Measurements from ENCODE around the gene TGFB2. TPM values are rescaled to one million over a fixed set of nuclear protein-coding genes. Genes with fewer than 3 reads are reported as not detected.

The TGFB2 gene
- total and polyA plus RNA-seq, 2 donors (not counting 1 experiment from before 2014, with no cell fraction given), result 0.55 to 0.76 TPM

DNA sequence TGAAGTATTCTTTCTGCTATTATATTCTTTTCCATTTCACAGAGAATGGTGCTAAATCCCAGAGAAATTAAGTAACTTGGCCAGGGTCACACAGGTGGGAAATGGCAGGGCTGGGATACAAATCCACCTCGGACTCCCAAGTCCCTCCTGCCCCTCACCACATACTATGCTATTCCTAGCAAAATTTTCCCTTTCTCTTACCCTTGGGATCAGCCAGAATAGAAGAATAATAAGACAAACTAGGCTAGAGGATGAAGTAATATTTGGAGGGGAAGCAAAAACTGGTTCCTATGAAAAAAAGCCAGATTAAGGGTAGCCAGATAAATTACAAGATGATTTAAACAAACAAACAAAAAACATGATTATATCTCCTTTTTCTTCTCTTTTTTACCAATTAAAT is 62.5 kb downstream of the TGFB2 start:
- intact Hi-C loops (cut with micrococcal nuclease), result no loop called here
- Histone ChIP-seq H3K27me3 (replicated peaks in 1 of 4; ENCODE audit: control extremely low read depth in 1 of 4, control insufficient read depth in 3 of 4, insufficient read depth in 4 of 4, low read length in 3 of 4) (no peaks in the 10 kb centered on the region), H4K20me1 (ENCODE audit: control insufficient read depth, insufficient read depth, low read length, poor library complexity, severe bottlenecking) (no peaks in the 10 kb centered on the region), H3K27ac (ENCODE audit: low read length in 2 of 2) (no peak overlapping the region), H3K9ac (ENCODE audit: low read length) (no peak overlapping the region), H3K4me3 (ENCODE audit: control extremely low read depth in 1 of 5, extremely low read depth in 1 of 5, insufficient read depth in 1 of 5, low read depth in 2 of 5, low read length in 4 of 5) (no peak overlapping the region), H3K4me1 (ENCODE audit: control insufficient read depth in 2 of 2, insufficient read depth in 2 of 2, low read length in 2 of 2) (no peaks in the 10 kb centered on the region), H2AFZ (ENCODE audit: insufficient read depth, low read depth, low read length, poor library complexity, severe bottlenecking) (no peak overlapping the region), H3K4me2 (replicated peaks; ENCODE audit: low read depth, low read length, poor library complexity, severe bottlenecking) (no peak overlapping the region), H3K79me2 (ENCODE audit: control insufficient read depth, insufficient read depth, low read length) (no peaks in the 10 kb centered on the region), H3K9me3 (ENCODE audit: control extremely low read depth in 1 of 3, control insufficient read depth in 2 of 3, insufficient read depth in 1 of 3, low read length in 2 of 3) (no peaks in the 10 kb centered on the region), H3K36me3 (replicated peaks in 1 of 2; ENCODE audit: control extremely low read depth in 1 of 2, control insufficient read depth in 1 of 2, extremely low read depth in 1 of 2, insufficient read depth in 2 of 2, low read length in 1 of 2) (no peaks in the 10 kb centered on the region)
- Mint-ChIP-seq H3K27ac (no peak overlapping the region), H3K4me1 (no peaks in the 10 kb centered on the region), H3K4me3 (no peak overlapping the region), H3K9me3 (ENCODE audit: insufficient read depth) (no peaks in the 10 kb centered on the region), H3K27me3 (no peaks in the 10 kb centered on the region)
- ChIA-PET POLR2A (no interaction called here), CTCF (no interaction called here)
- DNase-seq (no peak), ATAC-seq (ENCODE audit: low read depth) (no peak)
- TF ChIP-seq EZH2 (IDR thresholded peaks at IDR 0.05; ENCODE audit: borderline replicate concordance, insufficient read depth, low read depth, low read length, poor library complexity, severe bottlenecking), result no peak
- TF ChIP-seq, protein P1, sequence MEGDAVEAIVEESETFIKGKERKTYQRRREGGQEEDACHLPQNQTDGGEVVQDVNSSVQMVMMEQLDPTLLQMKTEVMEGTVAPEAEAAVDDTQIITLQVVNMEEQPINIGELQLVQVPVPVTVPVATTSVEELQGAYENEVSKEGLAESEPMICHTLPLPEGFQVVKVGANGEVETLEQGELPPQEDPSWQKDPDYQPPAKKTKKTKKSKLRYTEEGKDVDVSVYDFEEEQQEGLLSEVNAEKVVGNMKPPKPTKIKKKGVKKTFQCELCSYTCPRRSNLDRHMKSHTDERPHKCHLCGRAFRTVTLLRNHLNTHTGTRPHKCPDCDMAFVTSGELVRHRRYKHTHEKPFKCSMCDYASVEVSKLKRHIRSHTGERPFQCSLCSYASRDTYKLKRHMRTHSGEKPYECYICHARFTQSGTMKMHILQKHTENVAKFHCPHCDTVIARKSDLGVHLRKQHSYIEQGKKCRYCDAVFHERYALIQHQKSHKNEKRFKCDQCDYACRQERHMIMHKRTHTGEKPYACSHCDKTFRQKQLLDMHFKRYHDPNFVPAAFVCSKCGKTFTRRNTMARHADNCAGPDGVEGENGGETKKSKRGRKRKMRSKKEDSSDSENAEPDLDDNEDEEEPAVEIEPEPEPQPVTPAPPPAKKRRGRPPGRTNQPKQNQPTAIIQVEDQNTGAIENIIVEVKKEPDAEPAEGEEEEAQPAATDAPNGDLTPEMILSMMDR (IDR thresholded peaks at IDR 0.05), result no peak
- WGBS (ENCODE audit: insufficient coverage), result no CpG with 5 or more reads among the region's 1 CpG

DNA sequence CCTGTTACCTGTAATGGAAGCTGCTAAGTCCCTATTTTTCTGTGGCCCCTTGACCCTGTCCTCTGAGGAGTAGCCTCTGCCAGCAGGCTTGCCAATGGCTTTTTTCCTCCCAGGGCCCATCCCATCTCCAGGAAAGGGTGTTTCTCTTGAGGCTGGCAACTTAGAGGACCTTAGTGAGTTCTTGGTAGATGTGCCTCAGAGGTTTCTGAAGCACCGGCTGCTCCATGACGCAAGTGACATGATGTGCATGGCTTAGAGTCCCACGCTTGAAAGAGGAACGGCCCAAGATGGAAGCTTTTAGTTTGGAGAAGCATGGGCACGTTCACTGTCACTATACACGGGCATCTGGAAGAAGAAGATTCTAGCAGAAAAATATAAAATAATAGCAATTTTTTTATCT is 63.0 kb downstream of the TGFB2 start:
- H3K27ac ChIP-seq (ENCODE audit: low read length in 2 of 2), result no peak overlapping the region
- H3K27me3 ChIP-seq (replicated peaks in 1 of 4; ENCODE audit: control extremely low read depth in 1 of 4, control insufficient read depth in 3 of 4, insufficient read depth in 4 of 4, low read length in 3 of 4), result no peaks in the 10 kb centered on the region
- no peaks in the 10 kb centered on the region for H3K4me1 ChIP-seq (ENCODE audit: control insufficient read depth in 2 of 2, insufficient read depth in 2 of 2, low read length in 2 of 2)
- intact Hi-C loops (cut with micrococcal nuclease), result no loop called here
- no peaks in the 10 kb centered on the region for H3K4me1 Mint-ChIP-seq
- H2AFZ ChIP-seq (ENCODE audit: insufficient read depth, low read depth, low read length, poor library complexity, severe bottlenecking), result no peak overlapping the region
- no peak overlapping the region for H3K9ac ChIP-seq (ENCODE audit: low read length)
- TF ChIP-seq, protein P1 (IDR thresholded peaks at IDR 0.05), result no peak
- TF ChIP-seq EZH2 (IDR thresholded peaks at IDR 0.05; ENCODE audit: borderline replicate concordance, insufficient read depth, low read depth, low read length, poor library complexity, severe bottlenecking), result no peak
- no peak overlapping the region for H3K27ac Mint-ChIP-seq
- no peak overlapping the region for H3K4me3 Mint-ChIP-seq
- CTCF ChIA-PET, result no interaction called here
- no peaks in the 10 kb centered on the region for H3K9me3 ChIP-seq (ENCODE audit: control extremely low read depth in 1 of 3, control insufficient read depth in 2 of 3, insufficient read depth in 1 of 3, low read length in 2 of 3)
- DNase-seq (no peak), ATAC-seq (ENCODE audit: low read depth) (no peak)
- no peak overlapping the region for H3K4me2 ChIP-seq (replicated peaks; ENCODE audit: low read depth, low read length, poor library complexity, severe bottlenecking)
- no peaks in the 10 kb centered on the region for H3K9me3 Mint-ChIP-seq (ENCODE audit: insufficient read depth)
- H3K4me3 ChIP-seq (ENCODE audit: control extremely low read depth in 1 of 5, extremely low read depth in 1 of 5, insufficient read depth in 1 of 5, low read depth in 2 of 5, low read length in 4 of 5), result no peak overlapping the region
- no peaks in the 10 kb centered on the region for H4K20me1 ChIP-seq (ENCODE audit: control insufficient read depth, insufficient read depth, low read length, poor library complexity, severe bottlenecking)
- 100% methylated on average over 2 of the region's 6 CpGs for WGBS (ENCODE audit: insufficient coverage)
- no peaks in the 10 kb centered on the region for H3K79me2 ChIP-seq (ENCODE audit: control insufficient read depth, insufficient read depth, low read length)
- POLR2A ChIA-PET, result no interaction called here
- no peaks in the 10 kb centered on the region for H3K27me3 Mint-ChIP-seq
- H3K36me3 ChIP-seq (replicated peaks in 1 of 2; ENCODE audit: control extremely low read depth in 1 of 2, control insufficient read depth in 1 of 2, extremely low read depth in 1 of 2, insufficient read depth in 2 of 2, low read length in 1 of 2), result no peaks in the 10 kb centered on the region
